Ishikawa (cell line): ENCODE results near the gene ZMYND12.

Experiments used
- CEBPB ChIP-seq: IDR thresholded peaks from 2 replicates; pipeline ENCODE4 v1.6.1; 2012
- CREB1 ChIP-seq: IDR thresholded peaks from 2 replicates; pipeline ENCODE4 v1.6.1; 2012; ENCODE audit warnings: low read depth
- EGR1 ChIP-seq: IDR thresholded peaks from 2 replicates; pipeline ENCODE4 v1.6.1; 2012
- EP300 ChIP-seq: IDR thresholded peaks from 2 replicates; pipeline ENCODE4 v1.6.1; 2012; ENCODE audit warnings: borderline replicate concordance
- FOXM1 ChIP-seq: IDR thresholded peaks from 2 replicates; pipeline ENCODE4 v1.6.1; 2012; ENCODE audit warnings: low read depth, borderline replicate concordance
- MAX ChIP-seq: IDR thresholded peaks from 2 replicates; pipeline ENCODE4 v1.6.1; 2012
- NFIC ChIP-seq: IDR thresholded peaks from 2 replicates; pipeline ENCODE4 v1.6.1; 2012
- RAD21 ChIP-seq: IDR thresholded peaks from 2 replicates; pipeline ENCODE4 v1.6.1; 2012; ENCODE audit warnings: low read depth
- REST ChIP-seq: IDR thresholded peaks from 2 replicates; pipeline ENCODE4 v1.6.1; 2012; ENCODE audit warnings: low read depth, mild to moderate bottlenecking
- TAF1 ChIP-seq: IDR thresholded peaks from 2 replicates; pipeline ENCODE4 v1.6.1; 2012; ENCODE audit warnings: low read depth, mild to moderate bottlenecking
- TCF12 ChIP-seq: IDR thresholded peaks from 2 replicates; pipeline ENCODE4 v1.6.1; 2012; ENCODE audit warnings: low read depth
- TEAD4 ChIP-seq: IDR thresholded peaks from 2 replicates; pipeline ENCODE4 v1.6.1; 2012
- USF1 ChIP-seq: IDR thresholded peaks from 2 replicates; pipeline ENCODE4 v1.6.1; 2012
- YY1 ChIP-seq: IDR thresholded peaks from 2 replicates; pipeline ENCODE4 v1.6.1; 2012; ENCODE audit warnings: low read depth
- ZBTB7A ChIP-seq: IDR thresholded peaks from 2 replicates; pipeline ENCODE4 v1.6.1; 2012; ENCODE audit warnings: low read depth

Gene ZMYND12

GRCh38 chr1:42392967-42393848 lies 62.6 kb downstream of the ZMYND12 start:
- no peak for TF ChIP-seq TEAD4
- no peak for TF ChIP-seq EGR1
- TF ChIP-seq TCF12, result no peak
- TF ChIP-seq CREB1, result no peak
- TF ChIP-seq RAD21, result no peak
- no peak for TF ChIP-seq ZBTB7A
- no peak for TF ChIP-seq EP300
- no peak for TF ChIP-seq YY1
- no peak for TF ChIP-seq REST
- TF ChIP-seq NFIC, result no peak

- TF ChIP-seq YY1 (no peak), EGR1 (no peak), REST (no peak), EP300 (no peak), RAD21 (no peak), TEAD4 (no peak), CEBPB (no peak), CREB1 (no peak), TAF1 (no peak), USF1 (no peak), FOXM1 (no peak), TCF12 (no peak), ZBTB7A (no peak), MAX (no peak)
These were observed 63.6 kb downstream of the ZMYND12 start for GRCh38 chr1:42392255-42392654.

- TF ChIP-seq REST (no peak), NFIC (no peak)
These were observed 69.8 kb downstream of the ZMYND12 start for GRCh38 chr1:42386051-42386450.

- TF ChIP-seq REST (no peak), CREB1 (no peak), ZBTB7A (no peak), TAF1 (no peak), YY1 (no peak), USF1 (no peak), NFIC (no peak)
These were observed 70.5 kb downstream of the ZMYND12 start for GRCh38 chr1:42385283-42385682.
